Esophagus squamous epithelium (tissue), 5 donors: ENCODE measurements around the gene KRT15. TPM values are rescaled to one million over a fixed set of nuclear protein-coding genes. Genes with fewer than 3 reads are reported as not detected.

Experiments used
- DNase-seq: peaks from one replicate; lab custom pipeline; 2025; lab: John Stamatoyannopoulos, UW
- H3K27ac ChIP-seq, 4 donors: fragments of 200-600 bp; sonication (generic); one replicate each; pipeline ENCODE4 v1.5.1; 2016 to 2019; ENCODE audit warnings: mild to moderate bottlenecking in 1 of 4
- H3K27me3 ChIP-seq, 4 donors: fragments of 200-600 bp; sonication (generic); 1 replicate in 3 of 4; 2 replicates in 1 of 4; pipeline versions ENCODE4 v1.5.1 to v1.6.0; 2017 to 2021; ENCODE audit warnings: antibody characterized with exemption in 1 of 4
- H3K36me3 ChIP-seq, 3 donors: fragments of 200-600 bp; sonication (generic); one replicate each; pipeline ENCODE4 v1.5.1; 2016 to 2019
- H3K4me1 ChIP-seq, 3 donors: fragments of 200-600 bp; sonication (generic); one replicate each; pipeline ENCODE4 v1.5.1; 2017 to 2019
- H3K4me3 ChIP-seq, 4 donors: fragments of 200-600 bp; sonication (generic); 1 replicate in 3 of 4; 2 replicates in 1 of 4; pipeline ENCODE4 v1.5.1; 2016 to 2019; ENCODE audit warnings: mild to moderate bottlenecking in 2 of 4, moderate library complexity in 1 of 4
- H3K9me3 ChIP-seq, 3 donors: fragments of 200-600 bp; sonication (generic); one replicate each; pipeline ENCODE4 v1.5.1; 2016 to 2019
- POLR2A ChIP-seq, 4 donors: fragments of 450-650 bp; IDR thresholded peaks; one replicate each; pipeline ENCODE4 v1.6.1; 2017; ENCODE audit warnings: antibody characterized with exemption in 4 of 4, mild to moderate bottlenecking in 4 of 4, moderate library complexity in 3 of 4
- WGBS, 2 donors: methylation state at CpG; one replicate each; pipeline ENCODE4 v1.1.5; 2018; 5-methylcytosine and 5-hydroxymethylcytosine counted together
- intact Hi-C: fragments of 100-400 bp; cut with DNase I; formaldehyde crosslinking; loops from one replicate; pipeline ENCODE4 v1.15.0; 2022
- total RNA-seq, 4 donors: library from RNA; depleted of rRNA; stranded (reverse); fragments of >200 nt; gene quantifications; one replicate each; pipeline ENCODE4 v1.1.0, GENCODE V29; 2016
- TF ChIP-seq, protein P1 (sequence below), 6 experiments: fragments of 450-650 bp in 4 of 6; fragments of 200-600 bp in 2 of 6; sonication (generic) in 2 of 6; IDR thresholded peaks; one replicate each; pipeline ENCODE4 v1.5.1; 2016 to 2019; ENCODE audit warnings: antibody characterized with exemption in 6 of 6, mild to moderate bottlenecking in 4 of 6, moderate library complexity in 4 of 6
- donor health status: DM: yes; HTN: yes; CAD: no.

The KRT15 gene
- total RNA-seq, 4 donors from 2014 or later, result 743 to 2,833 (median 2,484) TPM

GRCh38 chr17:41475421-41475820, 43.3 kb downstream of the KRT15 start:
- no peaks in the 10 kb centered on the region for H3K9me3 ChIP-seq
- 94 to 96% methylated on average over 2 to 4 of the region's 4 CpGs for WGBS, 2 donors
- TF ChIP-seq, protein P1, sequence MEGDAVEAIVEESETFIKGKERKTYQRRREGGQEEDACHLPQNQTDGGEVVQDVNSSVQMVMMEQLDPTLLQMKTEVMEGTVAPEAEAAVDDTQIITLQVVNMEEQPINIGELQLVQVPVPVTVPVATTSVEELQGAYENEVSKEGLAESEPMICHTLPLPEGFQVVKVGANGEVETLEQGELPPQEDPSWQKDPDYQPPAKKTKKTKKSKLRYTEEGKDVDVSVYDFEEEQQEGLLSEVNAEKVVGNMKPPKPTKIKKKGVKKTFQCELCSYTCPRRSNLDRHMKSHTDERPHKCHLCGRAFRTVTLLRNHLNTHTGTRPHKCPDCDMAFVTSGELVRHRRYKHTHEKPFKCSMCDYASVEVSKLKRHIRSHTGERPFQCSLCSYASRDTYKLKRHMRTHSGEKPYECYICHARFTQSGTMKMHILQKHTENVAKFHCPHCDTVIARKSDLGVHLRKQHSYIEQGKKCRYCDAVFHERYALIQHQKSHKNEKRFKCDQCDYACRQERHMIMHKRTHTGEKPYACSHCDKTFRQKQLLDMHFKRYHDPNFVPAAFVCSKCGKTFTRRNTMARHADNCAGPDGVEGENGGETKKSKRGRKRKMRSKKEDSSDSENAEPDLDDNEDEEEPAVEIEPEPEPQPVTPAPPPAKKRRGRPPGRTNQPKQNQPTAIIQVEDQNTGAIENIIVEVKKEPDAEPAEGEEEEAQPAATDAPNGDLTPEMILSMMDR (IDR thresholded peaks at IDR 0.05), result no peak
- no peak for TF ChIP-seq POLR2A (IDR thresholded peaks at IDR 0.05)
- H3K27me3 ChIP-seq, result no peaks in the 10 kb centered on the region
- H3K27ac ChIP-seq, result no peak overlapping the region
- no peaks in the 10 kb centered on the region for H3K4me1 ChIP-seq
- DNase-seq, result no peak
- no peak overlapping the region for H3K4me3 ChIP-seq
- intact Hi-C loops, result no loop called here
- no peaks in the 10 kb centered on the region for H3K36me3 ChIP-seq

DNA sequence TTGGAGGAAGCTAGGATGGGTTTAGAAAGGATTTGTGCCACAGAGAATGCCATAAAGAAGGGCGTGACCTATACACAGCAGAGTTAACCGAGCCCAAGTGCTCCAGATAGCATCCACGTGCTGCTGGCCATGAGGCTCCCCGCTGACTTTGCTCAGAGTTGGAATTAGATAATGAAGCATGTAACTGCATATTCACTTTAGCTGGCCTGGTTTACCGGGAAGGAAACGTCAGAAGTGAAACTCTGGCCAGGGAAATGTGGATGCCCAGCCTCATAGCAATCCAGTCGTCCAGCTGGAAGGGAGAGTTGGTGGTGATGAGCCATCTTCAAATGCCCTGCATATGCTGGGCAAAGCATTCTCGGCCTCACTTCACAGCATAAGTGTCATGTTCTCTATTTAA, 43.8 kb downstream of the KRT15 start:
- intact Hi-C loops, result no loop called here
- Histone ChIP-seq H3K27ac (no peak overlapping the region), H3K4me3 (no peak overlapping the region), H3K4me1 (no peaks in the 10 kb centered on the region), H3K36me3 (no peaks in the 10 kb centered on the region), H3K27me3 (no peaks in the 10 kb centered on the region), H3K9me3 (no peaks in the 10 kb centered on the region)
- no peak for TF ChIP-seq POLR2A (IDR thresholded peaks at IDR 0.05)
- TF ChIP-seq, protein P1 (IDR thresholded peaks at IDR 0.05), result no peak
- no peak for DNase-seq
- WGBS, 2 donors, result 62 to 68% methylated on average over 6 to 7 of the region's 8 CpGs

GRCh38 chr17:41468346-41468745, 50.3 kb downstream of the KRT15 start:
- DNase-seq, result no peak
- H3K4me3 ChIP-seq, result no peak overlapping the region
- TF ChIP-seq, protein P1 (IDR thresholded peaks at IDR 0.05), result no peak
- TF ChIP-seq POLR2A (IDR thresholded peaks at IDR 0.05), result no peak
- H3K27me3 ChIP-seq, result no peaks in the 10 kb centered on the region
- intact Hi-C loops, result no loop called here
- no peaks in the 10 kb centered on the region for H3K36me3 ChIP-seq
- H3K9me3 ChIP-seq, result no peaks in the 10 kb centered on the region
- peaks cover 13 to 49% (median 29%) of the 10 kb centered on the region in 3 donors for H3K4me1 ChIP-seq
- H3K27ac ChIP-seq, result no peak overlapping the region

DNA sequence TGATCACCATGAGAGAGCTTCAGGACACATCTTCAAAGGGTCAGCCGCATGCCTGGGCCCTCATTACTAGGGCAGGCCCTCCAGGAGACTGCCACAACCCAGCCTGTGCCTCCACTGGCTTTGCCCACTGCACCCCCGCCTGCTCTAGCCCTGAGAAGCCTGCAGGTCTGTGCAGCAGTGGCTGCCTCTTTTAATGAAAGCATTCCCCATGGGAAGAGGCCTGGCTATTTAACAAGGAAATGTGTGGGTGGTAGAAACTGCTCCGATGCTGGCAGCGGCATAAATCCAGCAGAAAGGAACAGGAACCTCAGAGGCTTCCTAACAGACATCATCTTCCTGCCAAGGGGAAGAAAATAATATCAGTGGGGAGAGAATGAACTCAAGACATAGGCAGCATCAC, 51.1 kb downstream of the KRT15 start:
- no peaks in the 10 kb centered on the region for H3K36me3 ChIP-seq
- TF ChIP-seq, protein P1 (IDR thresholded peaks at IDR 0.05), result no peak
- no peak for TF ChIP-seq POLR2A (IDR thresholded peaks at IDR 0.05)
- H3K27ac ChIP-seq, result peak overlapping the region in 3 of 4 donors; percentile 12 to 50 (median 49)
- no peak overlapping the region for H3K4me3 ChIP-seq
- WGBS, 2 donors, result 21 to 45% methylated on average over 2 to 3 of the region's 4 CpGs
- H3K4me1 ChIP-seq, result peaks cover 13 to 56% (median 29%) of the 10 kb centered on the region in 3 donors
- DNase-seq, result no peak
- H3K27me3 ChIP-seq, result no peaks in the 10 kb centered on the region
- intact Hi-C loops, result no loop called here
- no peaks in the 10 kb centered on the region for H3K9me3 ChIP-seq

- Histone ChIP-seq H3K4me3 (no peak within 1 kb of the TSS), H3K36me3 (no peaks in the 10 kb centered on the region), H3K27ac (peak within 1 kb of the TSS in 3 of 4 donors; percentile 12 to 50 (median 49)), H3K9me3 (no peaks in the 10 kb centered on the region), H3K4me1 (peaks cover 13 to 59% (median 29%) of the 10 kb centered on the region in 3 donors), H3K27me3 (no peaks in the 10 kb centered on the region)
- no peak for TF ChIP-seq POLR2A (IDR thresholded peaks at IDR 0.05)
- TF ChIP-seq, protein P1 (IDR thresholded peaks at IDR 0.05), result no peak
- intact Hi-C loops, result no loop called here
- no peak for DNase-seq
- 62 to 77% methylated on average over 3 to 11 of the region's 14 CpGs for WGBS, 2 donors
These were observed 51.7 kb downstream of the KRT15 start, which contains the start of gene KRT32 for GRCh38 chr17:41466988-41467387. KRT32 (minus strand) TSS chr17:41467386; CDS start chr17:41467325, 61 bp downstream.
